ENCODE measurements around the gene OCA2. TPM values are rescaled to one million over a fixed set of nuclear protein-coding genes. Genes with fewer than 3 reads are reported as not detected.

OCA2 gene
- total RNA-seq, 1 experiment from 2014 or later: 0.57 TPM

DNA sequence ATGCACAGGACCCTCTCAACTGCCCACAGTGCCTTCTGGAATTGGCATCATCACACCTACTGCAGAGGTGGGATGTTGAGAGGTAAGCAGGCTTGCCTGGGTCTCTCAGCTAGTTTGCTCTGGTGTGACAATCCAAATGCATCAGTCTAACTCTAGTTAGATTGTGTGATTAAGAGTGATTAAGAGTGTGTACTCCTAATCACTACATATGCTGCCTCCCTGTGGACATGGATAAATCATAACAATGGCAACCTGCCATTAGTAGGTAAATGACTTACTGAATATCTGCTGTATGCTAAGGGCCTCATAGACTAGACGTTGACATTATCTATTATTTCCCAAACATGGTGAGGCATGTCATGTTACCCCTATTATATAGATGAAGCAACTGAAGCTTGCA is 342.1 kb downstream of the OCA2 start:
- peaks cover 28% of the 10 kb centered on the region for H3K9me3 Mint-ChIP-seq (ENCODE audit: unreplicated experiment)
- no peak overlapping the region for H3K27ac Mint-ChIP-seq (ENCODE audit: unreplicated experiment)
- no peaks in the 10 kb centered on the region for H3K36me3 ChIP-seq (ENCODE audit: control insufficient read depth, insufficient read depth, low read length)
- TF ChIP-seq, protein P1, sequence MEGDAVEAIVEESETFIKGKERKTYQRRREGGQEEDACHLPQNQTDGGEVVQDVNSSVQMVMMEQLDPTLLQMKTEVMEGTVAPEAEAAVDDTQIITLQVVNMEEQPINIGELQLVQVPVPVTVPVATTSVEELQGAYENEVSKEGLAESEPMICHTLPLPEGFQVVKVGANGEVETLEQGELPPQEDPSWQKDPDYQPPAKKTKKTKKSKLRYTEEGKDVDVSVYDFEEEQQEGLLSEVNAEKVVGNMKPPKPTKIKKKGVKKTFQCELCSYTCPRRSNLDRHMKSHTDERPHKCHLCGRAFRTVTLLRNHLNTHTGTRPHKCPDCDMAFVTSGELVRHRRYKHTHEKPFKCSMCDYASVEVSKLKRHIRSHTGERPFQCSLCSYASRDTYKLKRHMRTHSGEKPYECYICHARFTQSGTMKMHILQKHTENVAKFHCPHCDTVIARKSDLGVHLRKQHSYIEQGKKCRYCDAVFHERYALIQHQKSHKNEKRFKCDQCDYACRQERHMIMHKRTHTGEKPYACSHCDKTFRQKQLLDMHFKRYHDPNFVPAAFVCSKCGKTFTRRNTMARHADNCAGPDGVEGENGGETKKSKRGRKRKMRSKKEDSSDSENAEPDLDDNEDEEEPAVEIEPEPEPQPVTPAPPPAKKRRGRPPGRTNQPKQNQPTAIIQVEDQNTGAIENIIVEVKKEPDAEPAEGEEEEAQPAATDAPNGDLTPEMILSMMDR (IDR thresholded peaks at IDR 0.05; ENCODE audit: insufficient read depth in 1 of 2, low read depth in 1 of 2, low read length in 1 of 2, severe bottlenecking in 1 of 2, unreplicated experiment in 1 of 2): no peak
- intact Hi-C loops (cut with micrococcal nuclease; ENCODE audit: unreplicated experiment): no loop called here
- no peaks in the 10 kb centered on the region for H3K36me3 Mint-ChIP-seq (ENCODE audit: insufficient read depth, unreplicated experiment)
- no TSS peak for BruUV-seq (replicated peaks)
- H3K27me3 ChIP-seq (replicated peaks; ENCODE audit: control insufficient read depth, insufficient read depth, low read length): no peaks in the 10 kb centered on the region
- no peak overlapping the region for H3K4me3 Mint-ChIP-seq (ENCODE audit: unreplicated experiment)
- H3K9me3 ChIP-seq: no peaks in the 10 kb centered on the region
- ChIA-PET CTCF (no interaction called here), POLR2A (no interaction called here)
- H3K4me3 ChIP-seq (ENCODE audit: low read depth, low read length): no peak overlapping the region
- no peak for DNase-seq
- H3K27me3 Mint-ChIP-seq (ENCODE audit: insufficient read depth, unreplicated experiment): peaks cover 3% of the 10 kb centered on the region
- no peaks in the 10 kb centered on the region for H3K4me1 ChIP-seq
- no peaks in the 10 kb centered on the region for H3K4me1 Mint-ChIP-seq (ENCODE audit: low read depth, unreplicated experiment)

DNA sequence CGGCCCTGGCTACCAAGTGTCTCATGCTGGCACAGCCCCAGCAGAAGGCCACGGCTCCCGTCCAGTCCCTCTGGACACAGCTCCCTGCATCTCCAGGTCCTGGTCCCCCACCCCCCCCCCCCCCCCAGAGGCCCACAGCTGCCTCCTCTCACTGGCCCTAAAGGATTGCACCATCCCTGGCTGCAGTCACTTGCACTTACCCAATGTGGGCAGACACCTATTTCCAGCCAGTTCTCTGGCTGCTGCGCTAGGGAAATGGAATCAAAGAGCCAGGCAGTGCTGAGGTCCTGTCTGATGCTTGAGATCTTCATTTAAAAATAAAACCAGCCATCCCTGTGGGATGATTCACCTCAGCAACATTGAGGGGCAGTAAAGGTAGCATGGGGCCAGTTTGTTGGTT is 346.4 kb downstream of the OCA2 start:
- POLR2A ChIA-PET: no interaction called here
- CTCF ChIA-PET: interaction anchor here (0.7 kb wide), 1 partner anchor 92 kb away, joined by 3 read pairs; no protein-coding TSS in a partner anchor
- H3K27me3 Mint-ChIP-seq (ENCODE audit: insufficient read depth, unreplicated experiment): no peaks in the 10 kb centered on the region
- BruUV-seq (replicated peaks): no TSS peak
- H3K27ac Mint-ChIP-seq (ENCODE audit: unreplicated experiment): no peak overlapping the region
- H3K27me3 ChIP-seq (replicated peaks; ENCODE audit: control insufficient read depth, insufficient read depth, low read length): no peaks in the 10 kb centered on the region
- H3K36me3 ChIP-seq (ENCODE audit: control insufficient read depth, insufficient read depth, low read length): no peaks in the 10 kb centered on the region
- no peaks in the 10 kb centered on the region for H3K9me3 ChIP-seq
- no peaks in the 10 kb centered on the region for H3K36me3 Mint-ChIP-seq (ENCODE audit: insufficient read depth, unreplicated experiment)
- intact Hi-C loops (cut with micrococcal nuclease; ENCODE audit: unreplicated experiment): no loop called here
- H3K4me1 ChIP-seq: no peaks in the 10 kb centered on the region
- H3K4me3 Mint-ChIP-seq (ENCODE audit: unreplicated experiment): no peak overlapping the region
- TF ChIP-seq, protein P1 (IDR thresholded peaks at IDR 0.05; ENCODE audit: insufficient read depth in 1 of 2, low read depth in 1 of 2, low read length in 1 of 2, severe bottlenecking in 1 of 2, unreplicated experiment in 1 of 2): no peak
- DNase-seq: no peak
- no peaks in the 10 kb centered on the region for H3K4me1 Mint-ChIP-seq (ENCODE audit: low read depth, unreplicated experiment)
- peaks cover 15% of the 10 kb centered on the region for H3K9me3 Mint-ChIP-seq (ENCODE audit: unreplicated experiment)
- H3K4me3 ChIP-seq (ENCODE audit: low read depth, low read length): no peak overlapping the region

DNA sequence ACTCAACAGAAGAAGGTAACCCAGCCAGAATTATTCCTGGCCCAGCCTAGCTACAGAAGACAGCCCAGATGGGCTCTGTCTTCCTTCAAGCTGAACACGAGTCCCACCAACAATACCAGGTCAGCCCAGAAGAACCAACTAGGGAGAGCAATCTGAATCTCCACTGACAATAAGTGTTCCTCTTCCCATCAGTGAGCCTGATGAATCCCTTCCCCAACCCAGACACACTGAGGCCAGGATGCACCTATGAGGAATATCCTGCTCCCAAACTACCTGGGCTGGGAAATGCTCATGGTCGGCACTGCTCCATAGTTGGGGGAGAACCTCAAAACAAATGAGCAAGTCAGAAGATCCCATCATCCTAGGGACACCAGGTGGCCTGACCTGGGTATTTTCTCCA is 351.1 kb downstream of the OCA2 start:
- TF ChIP-seq, protein P1 (IDR thresholded peaks at IDR 0.05; ENCODE audit: insufficient read depth in 1 of 2, low read depth in 1 of 2, low read length in 1 of 2, severe bottlenecking in 1 of 2, unreplicated experiment in 1 of 2): no peak
- BruUV-seq (replicated peaks): no TSS peak
- Histone ChIP-seq H3K4me3 (ENCODE audit: low read depth, low read length) (no peak overlapping the region), H3K4me1 (no peaks in the 10 kb centered on the region), H3K36me3 (ENCODE audit: control insufficient read depth, insufficient read depth, low read length) (no peaks in the 10 kb centered on the region), H3K9me3 (no peaks in the 10 kb centered on the region), H3K27me3 (replicated peaks; ENCODE audit: control insufficient read depth, insufficient read depth, low read length) (no peaks in the 10 kb centered on the region)
- intact Hi-C loops (cut with micrococcal nuclease; ENCODE audit: unreplicated experiment): no loop called here
- DNase-seq: no peak
- ChIA-PET CTCF (no interaction called here), POLR2A (no interaction called here)
- Mint-ChIP-seq H3K4me1 (ENCODE audit: low read depth, unreplicated experiment) (no peaks in the 10 kb centered on the region), H3K9me3 (ENCODE audit: unreplicated experiment) (no peaks in the 10 kb centered on the region), H3K4me3 (ENCODE audit: unreplicated experiment) (no peak overlapping the region), H3K36me3 (ENCODE audit: insufficient read depth, unreplicated experiment) (no peaks in the 10 kb centered on the region), H3K27ac (ENCODE audit: unreplicated experiment) (no peak overlapping the region), H3K27me3 (ENCODE audit: insufficient read depth, unreplicated experiment) (peaks cover 5% of the 10 kb centered on the region)

Measured in Caco-2 (cell line).